Measurements from ENCODE around the gene FGFR2. TPM values are rescaled to one million over a fixed set of nuclear protein-coding genes. Genes with fewer than 3 reads are reported as not detected.

FGFR2 gene
- total RNA-seq, 1 experiment from 2014 or later: 19.7 TPM

DNA sequence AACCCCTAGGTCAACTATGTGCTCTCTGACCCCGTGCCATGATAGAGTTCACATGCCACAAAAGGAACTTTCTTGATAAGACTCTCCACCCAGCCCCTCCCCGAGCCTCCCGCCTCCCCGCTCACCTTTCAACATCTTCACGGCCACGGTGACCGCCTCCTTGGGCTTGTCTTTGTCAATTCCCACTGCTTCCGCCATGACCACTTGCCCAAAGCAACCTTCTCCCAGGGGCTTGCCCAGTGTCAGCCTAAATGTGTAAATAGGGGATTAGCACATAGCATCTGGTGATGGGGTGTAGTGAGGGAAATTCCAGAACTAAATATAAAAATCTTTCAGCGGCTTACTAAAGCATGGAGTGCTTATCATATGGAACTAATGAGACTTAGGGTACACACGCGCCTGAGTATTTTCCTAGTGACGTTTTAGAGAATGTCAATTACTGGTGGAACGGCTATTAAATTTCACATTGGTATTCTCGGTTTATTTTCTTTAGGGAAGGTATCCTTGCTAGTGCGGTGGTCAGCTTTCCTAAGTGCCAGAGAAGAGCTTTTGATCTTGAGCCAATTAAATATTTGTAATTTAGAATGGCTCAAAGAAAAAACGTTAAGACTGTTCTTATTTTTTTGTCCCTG, 97.4 kb downstream of the FGFR2 start:
- H3K79me2 ChIP-seq (ENCODE audit: insufficient read depth, low read length): no peaks in the 10 kb centered on the region
- no peak overlapping the region for H2AFZ ChIP-seq (ENCODE audit: low read depth, low read length, poor library complexity, severe bottlenecking)
- no peak overlapping the region for H3K27ac ChIP-seq (ENCODE audit: low read depth, low read length)
- CTCF ChIA-PET: no interaction called here
- no peaks in the 10 kb centered on the region for H3K4me1 ChIP-seq (ENCODE audit: control insufficient read depth in 1 of 2, insufficient read depth in 2 of 2, low read length in 2 of 2)
- intact Hi-C loops (cut with micrococcal nuclease): no loop called here
- no peak overlapping the region for H3K4me2 ChIP-seq (ENCODE audit: low read length)
- RAD21 ChIA-PET (ENCODE audit: low non-redundant PET in 1 of 2, low total read pairs in 2 of 2, uncharacterized antibody in 2 of 2, unreplicated experiment in 2 of 2): interaction anchor here in 1 of 2 experiments (0.6 kb wide), 1 partner anchor 301 kb away, joined by 4 read pairs; no protein-coding TSS in a partner anchor
- H3K9me2 ChIP-seq (ENCODE audit: insufficient read depth): no peaks in the 10 kb centered on the region
- H3K9ac ChIP-seq (ENCODE audit: low read length): no peak overlapping the region
- DNase-seq (ENCODE audit: low read depth, low spot score) (no peak), ATAC-seq (no peak)
- H3K4me3 ChIP-seq (replicated peaks in 1 of 2; ENCODE audit: low read depth in 1 of 2, low read length in 2 of 2): no peak overlapping the region
- POLR2A ChIA-PET: no interaction called here
- no peaks in the 10 kb centered on the region for H3K9me3 ChIP-seq (ENCODE audit: control insufficient read depth in 1 of 2, insufficient read depth in 1 of 2, low read depth in 1 of 2, low read length in 2 of 2)
- H3K36me3 ChIP-seq (ENCODE audit: control insufficient read depth in 1 of 2, insufficient read depth in 2 of 2, low read length in 2 of 2): 0 out of 4 replicates have a peak, but pooled peaks cover 0 to 4% of the 10 kb centered on the region in 2 experiments
- no peaks in the 10 kb centered on the region for H4K20me1 ChIP-seq (ENCODE audit: insufficient read depth)
- no peaks in the 10 kb centered on the region for H3K27me3 ChIP-seq (ENCODE audit: insufficient read depth, low read length)
- TF ChIP-seq, protein P1, sequence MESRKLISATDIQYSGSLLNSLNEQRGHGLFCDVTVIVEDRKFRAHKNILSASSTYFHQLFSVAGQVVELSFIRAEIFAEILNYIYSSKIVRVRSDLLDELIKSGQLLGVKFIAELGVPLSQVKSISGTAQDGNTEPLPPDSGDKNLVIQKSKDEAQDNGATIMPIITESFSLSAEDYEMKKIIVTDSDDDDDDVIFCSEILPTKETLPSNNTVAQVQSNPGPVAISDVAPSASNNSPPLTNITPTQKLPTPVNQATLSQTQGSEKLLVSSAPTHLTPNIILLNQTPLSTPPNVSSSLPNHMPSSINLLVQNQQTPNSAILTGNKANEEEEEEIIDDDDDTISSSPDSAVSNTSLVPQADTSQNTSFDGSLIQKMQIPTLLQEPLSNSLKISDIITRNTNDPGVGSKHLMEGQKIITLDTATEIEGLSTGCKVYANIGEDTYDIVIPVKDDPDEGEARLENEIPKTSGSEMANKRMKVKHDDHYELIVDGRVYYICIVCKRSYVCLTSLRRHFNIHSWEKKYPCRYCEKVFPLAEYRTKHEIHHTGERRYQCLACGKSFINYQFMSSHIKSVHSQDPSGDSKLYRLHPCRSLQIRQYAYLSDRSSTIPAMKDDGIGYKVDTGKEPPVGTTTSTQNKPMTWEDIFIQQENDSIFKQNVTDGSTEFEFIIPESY (IDR thresholded peaks at IDR 0.05; ENCODE audit: extremely low read depth, insufficient replicate concordance, low read length): no peak
- no peak for TF ChIP-seq ZFX (IDR thresholded peaks at IDR 0.05)
- no peak for TF ChIP-seq RAD21 (IDR thresholded peaks at IDR 0.05; ENCODE audit: low read depth)
- TF ChIP-seq POLR2A (IDR thresholded peaks at IDR 0.05; ENCODE audit: borderline replicate concordance, extremely low read depth, insufficient read depth, insufficient read length): no peak
- no peak for TF ChIP-seq CBX3 (IDR thresholded peaks at IDR 0.05; ENCODE audit: low read depth)
- TF ChIP-seq, protein P2, sequence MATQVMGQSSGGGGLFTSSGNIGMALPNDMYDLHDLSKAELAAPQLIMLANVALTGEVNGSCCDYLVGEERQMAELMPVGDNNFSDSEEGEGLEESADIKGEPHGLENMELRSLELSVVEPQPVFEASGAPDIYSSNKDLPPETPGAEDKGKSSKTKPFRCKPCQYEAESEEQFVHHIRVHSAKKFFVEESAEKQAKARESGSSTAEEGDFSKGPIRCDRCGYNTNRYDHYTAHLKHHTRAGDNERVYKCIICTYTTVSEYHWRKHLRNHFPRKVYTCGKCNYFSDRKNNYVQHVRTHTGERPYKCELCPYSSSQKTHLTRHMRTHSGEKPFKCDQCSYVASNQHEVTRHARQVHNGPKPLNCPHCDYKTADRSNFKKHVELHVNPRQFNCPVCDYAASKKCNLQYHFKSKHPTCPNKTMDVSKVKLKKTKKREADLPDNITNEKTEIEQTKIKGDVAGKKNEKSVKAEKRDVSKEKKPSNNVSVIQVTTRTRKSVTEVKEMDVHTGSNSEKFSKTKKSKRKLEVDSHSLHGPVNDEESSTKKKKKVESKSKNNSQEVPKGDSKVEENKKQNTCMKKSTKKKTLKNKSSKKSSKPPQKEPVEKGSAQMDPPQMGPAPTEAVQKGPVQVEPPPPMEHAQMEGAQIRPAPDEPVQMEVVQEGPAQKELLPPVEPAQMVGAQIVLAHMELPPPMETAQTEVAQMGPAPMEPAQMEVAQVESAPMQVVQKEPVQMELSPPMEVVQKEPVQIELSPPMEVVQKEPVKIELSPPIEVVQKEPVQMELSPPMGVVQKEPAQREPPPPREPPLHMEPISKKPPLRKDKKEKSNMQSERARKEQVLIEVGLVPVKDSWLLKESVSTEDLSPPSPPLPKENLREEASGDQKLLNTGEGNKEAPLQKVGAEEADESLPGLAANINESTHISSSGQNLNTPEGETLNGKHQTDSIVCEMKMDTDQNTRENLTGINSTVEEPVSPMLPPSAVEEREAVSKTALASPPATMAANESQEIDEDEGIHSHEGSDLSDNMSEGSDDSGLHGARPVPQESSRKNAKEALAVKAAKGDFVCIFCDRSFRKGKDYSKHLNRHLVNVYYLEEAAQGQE (IDR thresholded peaks at IDR 0.05; ENCODE audit: low read depth): no peak
- TF ChIP-seq ZNF274 (IDR thresholded peaks at IDR 0.05; ENCODE audit: low read depth, low read length): no peak
- no peak for TF ChIP-seq TCF7L2 (IDR thresholded peaks at IDR 0.05; ENCODE audit: borderline replicate concordance, extremely low read depth, insufficient read depth, insufficient read length)
- no peak for TF ChIP-seq EZH2 (IDR thresholded peaks at IDR 0.05)
- TF ChIP-seq, protein P3, sequence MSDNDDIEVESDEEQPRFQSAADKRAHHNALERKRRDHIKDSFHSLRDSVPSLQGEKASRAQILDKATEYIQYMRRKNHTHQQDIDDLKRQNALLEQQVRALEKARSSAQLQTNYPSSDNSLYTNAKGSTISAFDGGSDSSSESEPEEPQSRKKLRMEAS (IDR thresholded peaks at IDR 0.05): no peak
- TF ChIP-seq JUND (IDR thresholded peaks at IDR 0.05): no peak
- no peak for TF ChIP-seq SRF (IDR thresholded peaks at IDR 0.05; ENCODE audit: low read depth)
- no TSS peak for BruUV-seq (replicated peaks)
